ENCODE results near the gene GCGR.
A peak's percentile ranks its signal among the peaks of the same experiment; 100 is the strongest.

The GCGR gene

DNA sequence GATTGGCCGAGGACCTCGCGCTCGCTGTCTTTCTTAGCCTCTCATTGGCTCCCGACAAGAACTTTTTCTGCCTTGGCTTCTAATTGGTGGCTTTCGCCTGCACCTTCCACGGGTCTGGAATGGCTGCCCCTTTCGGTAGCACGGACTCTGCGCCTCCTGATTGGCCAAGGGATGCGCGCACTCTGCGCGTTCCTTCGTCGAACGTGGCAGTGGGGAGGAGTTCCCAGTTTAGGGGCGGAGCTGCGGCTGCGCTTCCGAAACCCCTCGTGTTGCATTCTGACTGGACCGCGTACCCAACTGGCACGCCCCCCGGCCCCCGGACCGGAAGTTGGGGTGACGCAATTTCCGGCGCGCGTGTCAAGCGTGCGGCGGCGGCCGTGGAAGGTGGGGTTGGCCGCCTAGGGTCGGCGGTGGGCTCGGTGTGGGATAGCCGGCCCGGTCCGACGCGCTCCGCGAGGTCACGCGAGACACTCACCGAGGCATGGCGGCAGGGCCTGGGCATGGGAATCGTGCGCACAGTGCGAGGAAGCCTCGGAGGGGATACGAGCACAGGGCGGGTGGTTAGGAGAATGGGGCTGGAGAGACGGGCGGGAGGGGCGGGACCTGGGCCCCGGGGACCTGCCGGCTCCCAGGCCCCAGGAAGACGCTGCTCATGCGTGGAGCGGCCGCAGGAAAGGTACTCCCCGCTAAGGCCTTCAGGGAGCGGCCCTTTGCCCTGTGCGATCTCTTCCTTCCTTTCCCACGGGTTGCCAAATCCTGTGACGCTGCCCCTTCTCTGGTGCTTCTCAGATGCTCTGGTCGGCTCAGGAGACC lies 57.0 kb downstream of the GCGR start:
- DNase-seq, result peak; percentile 99
- peaks cover 48% of the 10 kb centered on the region for H3K4me1 Mint-ChIP-seq
- no peaks in the 10 kb centered on the region for H3K9me3 Mint-ChIP-seq
- H3K4me3 Mint-ChIP-seq, result peak overlapping the region; percentile 94
- peak overlapping the region; percentile 99 for H3K27ac Mint-ChIP-seq
- H3K36me3 Mint-ChIP-seq (ENCODE audit: low read depth), result peaks cover 27% of the 10 kb centered on the region
- peaks cover 4% of the 10 kb centered on the region for H3K27me3 Mint-ChIP-seq (ENCODE audit: low read depth, poor library complexity)
- TF ChIP-seq, protein P1, sequence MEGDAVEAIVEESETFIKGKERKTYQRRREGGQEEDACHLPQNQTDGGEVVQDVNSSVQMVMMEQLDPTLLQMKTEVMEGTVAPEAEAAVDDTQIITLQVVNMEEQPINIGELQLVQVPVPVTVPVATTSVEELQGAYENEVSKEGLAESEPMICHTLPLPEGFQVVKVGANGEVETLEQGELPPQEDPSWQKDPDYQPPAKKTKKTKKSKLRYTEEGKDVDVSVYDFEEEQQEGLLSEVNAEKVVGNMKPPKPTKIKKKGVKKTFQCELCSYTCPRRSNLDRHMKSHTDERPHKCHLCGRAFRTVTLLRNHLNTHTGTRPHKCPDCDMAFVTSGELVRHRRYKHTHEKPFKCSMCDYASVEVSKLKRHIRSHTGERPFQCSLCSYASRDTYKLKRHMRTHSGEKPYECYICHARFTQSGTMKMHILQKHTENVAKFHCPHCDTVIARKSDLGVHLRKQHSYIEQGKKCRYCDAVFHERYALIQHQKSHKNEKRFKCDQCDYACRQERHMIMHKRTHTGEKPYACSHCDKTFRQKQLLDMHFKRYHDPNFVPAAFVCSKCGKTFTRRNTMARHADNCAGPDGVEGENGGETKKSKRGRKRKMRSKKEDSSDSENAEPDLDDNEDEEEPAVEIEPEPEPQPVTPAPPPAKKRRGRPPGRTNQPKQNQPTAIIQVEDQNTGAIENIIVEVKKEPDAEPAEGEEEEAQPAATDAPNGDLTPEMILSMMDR (IDR thresholded peaks at IDR 0.05), result no peak

DNA sequence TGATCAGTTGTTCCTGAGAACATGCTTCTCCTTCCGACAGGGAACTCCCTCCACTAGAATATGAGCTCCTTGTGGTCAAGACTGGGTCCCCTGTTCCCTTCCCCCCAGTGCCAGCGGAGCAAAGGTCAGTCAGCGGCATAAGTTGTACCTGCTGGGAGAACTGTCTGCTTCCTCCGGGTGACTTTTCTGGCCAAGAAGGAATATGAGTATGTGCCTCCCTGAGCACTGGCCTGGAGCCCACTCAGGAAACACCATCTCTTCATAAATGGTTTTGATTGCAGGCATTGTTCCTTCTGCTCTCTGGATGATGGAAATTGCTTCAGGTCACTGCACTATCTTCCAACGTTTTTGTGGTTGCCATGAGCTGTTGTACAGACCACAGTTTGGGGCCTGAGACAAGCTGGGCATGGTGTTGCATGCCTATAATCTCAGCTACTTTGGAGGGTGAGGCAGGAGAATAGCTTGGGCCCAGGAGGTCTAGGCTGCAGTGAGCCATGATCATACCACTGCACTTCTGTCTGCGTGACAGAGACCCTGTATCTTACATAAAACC lies 59.2 kb downstream of the GCGR start:
- H3K27ac Mint-ChIP-seq, result peak overlapping the region; percentile 98
- H3K4me1 Mint-ChIP-seq, result peaks cover 61% of the 10 kb centered on the region
- no peaks in the 10 kb centered on the region for H3K27me3 Mint-ChIP-seq (ENCODE audit: low read depth, poor library complexity)
- peak overlapping the region; percentile 85 for H3K4me3 Mint-ChIP-seq
- TF ChIP-seq, protein P1 (IDR thresholded peaks at IDR 0.05), result no peak
- no peak for DNase-seq
- H3K9me3 Mint-ChIP-seq, result no peaks in the 10 kb centered on the region
- peaks cover 18% of the 10 kb centered on the region for H3K36me3 Mint-ChIP-seq (ENCODE audit: low read depth)

All from nephron progenitor cell (in vitro differentiated cells).